ENCODE data around the gene SCAF1. TPM values are rescaled to one million over a fixed set of nuclear protein-coding genes. Genes with fewer than 3 reads are reported as not detected.

Gene SCAF1
- total RNA-seq, 1 donor from 2014 or later, result 105 TPM

DNA sequence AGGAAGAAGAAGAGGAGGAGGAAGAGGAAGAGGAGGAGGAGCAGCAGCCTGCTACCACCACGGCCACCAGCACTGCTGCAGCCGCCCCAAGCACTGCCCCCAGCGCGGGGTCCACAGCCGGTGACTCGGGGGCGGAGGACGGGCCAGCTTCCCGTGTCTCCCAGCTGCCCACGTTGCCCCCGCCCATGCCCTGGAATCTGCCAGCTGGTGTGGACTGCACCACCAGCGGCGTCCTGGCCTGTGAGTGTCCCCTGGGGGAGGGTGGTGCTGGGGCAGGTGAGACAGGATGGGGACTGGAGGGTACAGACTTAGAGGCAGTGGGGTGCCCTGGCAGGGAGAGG is 11.4 kb downstream of the SCAF1 start:
- no peak overlapping the region for H3K4me2 ChIP-seq (ENCODE audit: low read length)
- no peaks in the 10 kb centered on the region for H3K9me3 ChIP-seq (ENCODE audit: insufficient read depth, low read depth, low read length)
- Mint-ChIP-seq H3K36me3 (ENCODE audit: low read depth, unreplicated experiment) (peaks cover 11% of the 10 kb centered on the region), H3K27me3 (ENCODE audit: low read depth, unreplicated experiment) (no peaks in the 10 kb centered on the region), H3K27ac (ENCODE audit: unreplicated experiment) (no peak overlapping the region), H3K4me1 (ENCODE audit: low read depth, unreplicated experiment) (no peaks in the 10 kb centered on the region), H3K4me3 (ENCODE audit: unreplicated experiment) (no peak overlapping the region), H3K9me3 (ENCODE audit: unreplicated experiment) (no peaks in the 10 kb centered on the region)
- H3K79me2 ChIP-seq (ENCODE audit: insufficient read depth, low read length), result peaks cover 33% of the 10 kb centered on the region
- no peaks in the 10 kb centered on the region for H3K27me3 ChIP-seq (ENCODE audit: insufficient read depth, low read length)
- H4K20me1 ChIP-seq (ENCODE audit: insufficient read depth, low read length), result peaks cover 66% of the 10 kb centered on the region
- H3K9ac ChIP-seq (ENCODE audit: low read length), result no peak overlapping the region
- no peak overlapping the region for H2AFZ ChIP-seq (ENCODE audit: low read depth, low read length)
- H3K4me3 ChIP-seq (ENCODE audit: insufficient read depth, low read depth, low read length), result no peak overlapping the region
- DNase-seq (ENCODE audit: low read depth), result no peak
- no peaks in the 10 kb centered on the region for H3K4me1 ChIP-seq (ENCODE audit: insufficient read depth, low read length)
- no peak for TF ChIP-seq EZH2 (IDR thresholded peaks at IDR 0.05; ENCODE audit: insufficient read depth, low read length)
- TF ChIP-seq, protein P1, sequence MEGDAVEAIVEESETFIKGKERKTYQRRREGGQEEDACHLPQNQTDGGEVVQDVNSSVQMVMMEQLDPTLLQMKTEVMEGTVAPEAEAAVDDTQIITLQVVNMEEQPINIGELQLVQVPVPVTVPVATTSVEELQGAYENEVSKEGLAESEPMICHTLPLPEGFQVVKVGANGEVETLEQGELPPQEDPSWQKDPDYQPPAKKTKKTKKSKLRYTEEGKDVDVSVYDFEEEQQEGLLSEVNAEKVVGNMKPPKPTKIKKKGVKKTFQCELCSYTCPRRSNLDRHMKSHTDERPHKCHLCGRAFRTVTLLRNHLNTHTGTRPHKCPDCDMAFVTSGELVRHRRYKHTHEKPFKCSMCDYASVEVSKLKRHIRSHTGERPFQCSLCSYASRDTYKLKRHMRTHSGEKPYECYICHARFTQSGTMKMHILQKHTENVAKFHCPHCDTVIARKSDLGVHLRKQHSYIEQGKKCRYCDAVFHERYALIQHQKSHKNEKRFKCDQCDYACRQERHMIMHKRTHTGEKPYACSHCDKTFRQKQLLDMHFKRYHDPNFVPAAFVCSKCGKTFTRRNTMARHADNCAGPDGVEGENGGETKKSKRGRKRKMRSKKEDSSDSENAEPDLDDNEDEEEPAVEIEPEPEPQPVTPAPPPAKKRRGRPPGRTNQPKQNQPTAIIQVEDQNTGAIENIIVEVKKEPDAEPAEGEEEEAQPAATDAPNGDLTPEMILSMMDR (IDR thresholded peaks at IDR 0.05; ENCODE audit: insufficient read depth, low read depth, low read length), result no peak
- H3K36me3 ChIP-seq (ENCODE audit: insufficient read depth, low read length), result peaks cover 6% of the 10 kb centered on the region
- no peak for FAIRE-seq
- no peak overlapping the region for H3K27ac ChIP-seq (ENCODE audit: low read depth, low read length)

DNA sequence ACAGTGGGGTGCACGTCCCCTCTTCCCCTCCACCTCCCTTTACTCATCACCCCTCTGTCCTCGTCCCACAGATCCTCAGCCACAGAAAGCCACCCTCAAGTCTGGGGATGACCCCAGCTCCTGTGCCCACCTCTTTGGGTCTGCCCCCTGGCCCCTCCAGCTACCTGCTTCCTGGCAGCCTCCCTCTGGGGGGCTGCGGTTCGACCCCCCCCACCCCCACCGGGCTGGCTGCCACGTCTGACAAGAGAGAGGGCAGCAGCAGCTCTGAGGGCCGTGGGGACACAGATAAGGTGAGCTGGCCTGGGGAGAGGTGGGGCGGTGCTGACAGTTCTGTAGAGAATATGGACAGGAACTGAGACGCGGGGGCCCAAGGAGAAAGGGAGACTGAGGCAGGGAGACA is 12.6 kb downstream of the SCAF1 start:
- FAIRE-seq (no peak), DNase-seq (ENCODE audit: low read depth) (no peak)
- Histone ChIP-seq H3K36me3 (ENCODE audit: insufficient read depth, low read length) (peaks cover 12% of the 10 kb centered on the region), H3K4me3 (ENCODE audit: insufficient read depth, low read depth, low read length) (no peak overlapping the region), H3K27ac (ENCODE audit: low read depth, low read length) (no peak overlapping the region), H3K9ac (ENCODE audit: low read length) (no peak overlapping the region), H3K27me3 (ENCODE audit: insufficient read depth, low read length) (no peaks in the 10 kb centered on the region), H3K9me3 (ENCODE audit: insufficient read depth, low read depth, low read length) (no peaks in the 10 kb centered on the region), H2AFZ (ENCODE audit: low read depth, low read length) (no peak overlapping the region), H3K4me1 (ENCODE audit: insufficient read depth, low read length) (no peaks in the 10 kb centered on the region), H3K4me2 (ENCODE audit: low read length) (no peak overlapping the region), H4K20me1 (ENCODE audit: insufficient read depth, low read length) (peaks cover 67% of the 10 kb centered on the region), H3K79me2 (ENCODE audit: insufficient read depth, low read length) (peaks cover 27% of the 10 kb centered on the region)
- Mint-ChIP-seq H3K27ac (ENCODE audit: unreplicated experiment) (no peak overlapping the region), H3K27me3 (ENCODE audit: low read depth, unreplicated experiment) (no peaks in the 10 kb centered on the region), H3K4me1 (ENCODE audit: low read depth, unreplicated experiment) (no peaks in the 10 kb centered on the region), H3K4me3 (ENCODE audit: unreplicated experiment) (no peak overlapping the region), H3K9me3 (ENCODE audit: unreplicated experiment) (no peaks in the 10 kb centered on the region), H3K36me3 (ENCODE audit: low read depth, unreplicated experiment) (peaks cover 13% of the 10 kb centered on the region)
- TF ChIP-seq EZH2 (IDR thresholded peaks at IDR 0.05; ENCODE audit: insufficient read depth, low read length), result no peak
- TF ChIP-seq, protein P1 (IDR thresholded peaks at IDR 0.05; ENCODE audit: insufficient read depth, low read depth, low read length), result no peak

DNA sequence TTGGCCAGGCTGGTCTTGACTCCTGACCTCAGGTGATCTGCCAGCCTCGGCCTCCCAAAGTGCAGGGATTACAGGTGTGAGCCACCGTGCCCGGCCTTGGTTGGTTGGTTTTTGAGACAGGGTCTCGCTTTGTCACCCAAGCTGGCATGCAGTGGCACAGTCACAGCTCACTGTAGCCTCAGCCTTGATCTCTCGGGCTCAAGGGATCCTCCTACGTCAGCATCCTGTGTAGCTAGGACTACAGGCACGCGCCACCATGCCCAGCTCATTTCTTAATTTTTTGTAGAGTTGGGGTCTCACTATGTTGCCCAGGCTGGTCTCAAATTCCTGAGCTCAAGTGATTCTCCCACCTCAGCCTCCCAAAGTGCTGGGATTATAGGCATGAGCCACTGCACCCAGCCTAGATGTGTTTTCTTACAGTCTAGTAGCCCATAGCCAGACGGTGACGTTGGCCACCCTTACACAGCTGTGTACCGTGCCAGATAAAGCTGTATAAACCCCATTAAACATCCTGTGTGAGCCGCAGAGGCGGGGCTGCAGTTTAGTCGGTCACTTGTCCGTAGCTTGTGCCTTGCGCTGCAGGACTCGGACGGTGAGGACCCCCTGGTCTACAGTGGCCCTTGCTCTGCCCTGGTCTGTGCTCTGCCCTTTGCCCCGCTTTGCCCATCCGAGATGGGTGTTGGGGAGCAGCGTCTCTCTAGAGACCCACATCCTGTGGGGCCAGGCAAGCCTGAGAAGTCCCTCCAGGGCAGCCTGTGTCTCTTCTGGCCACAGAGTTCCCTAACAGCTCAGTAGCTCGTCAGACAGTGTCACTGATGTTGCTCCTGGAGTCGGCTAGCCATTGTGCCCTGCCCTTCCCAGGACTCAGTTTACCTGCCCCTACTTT is 13.8 kb downstream of the SCAF1 start:
- no peak overlapping the region for H3K4me3 Mint-ChIP-seq (ENCODE audit: unreplicated experiment)
- no peak overlapping the region for H2AFZ ChIP-seq (ENCODE audit: low read depth, low read length)
- no peaks in the 10 kb centered on the region for H3K4me1 Mint-ChIP-seq (ENCODE audit: low read depth, unreplicated experiment)
- H3K36me3 ChIP-seq (ENCODE audit: insufficient read depth, low read length), result peaks cover 17% of the 10 kb centered on the region
- no peaks in the 10 kb centered on the region for H3K27me3 Mint-ChIP-seq (ENCODE audit: low read depth, unreplicated experiment)
- peaks cover 4% of the 10 kb centered on the region for H3K9me3 ChIP-seq (ENCODE audit: insufficient read depth, low read depth, low read length)
- FAIRE-seq (no peak), DNase-seq (ENCODE audit: low read depth) (no peak)
- H3K4me1 ChIP-seq (ENCODE audit: insufficient read depth, low read length), result no peaks in the 10 kb centered on the region
- peaks cover 17% of the 10 kb centered on the region for H3K79me2 ChIP-seq (ENCODE audit: insufficient read depth, low read length)
- H3K9me3 Mint-ChIP-seq (ENCODE audit: unreplicated experiment), result no peaks in the 10 kb centered on the region
- H3K27ac ChIP-seq (ENCODE audit: low read depth, low read length), result no peak overlapping the region
- no peak overlapping the region for H3K27ac Mint-ChIP-seq (ENCODE audit: unreplicated experiment)
- H4K20me1 ChIP-seq (ENCODE audit: insufficient read depth, low read length), result peaks cover 63% of the 10 kb centered on the region
- TF ChIP-seq, protein P1 (IDR thresholded peaks at IDR 0.05; ENCODE audit: insufficient read depth, low read depth, low read length), result no peak
- no peak for TF ChIP-seq EZH2 (IDR thresholded peaks at IDR 0.05; ENCODE audit: insufficient read depth, low read length)
- no peaks in the 10 kb centered on the region for H3K27me3 ChIP-seq (ENCODE audit: insufficient read depth, low read length)
- no peak overlapping the region for H3K4me3 ChIP-seq (ENCODE audit: insufficient read depth, low read depth, low read length)
- H3K4me2 ChIP-seq (ENCODE audit: low read length), result no peak overlapping the region
- peaks cover 19% of the 10 kb centered on the region for H3K36me3 Mint-ChIP-seq (ENCODE audit: low read depth, unreplicated experiment)
- H3K9ac ChIP-seq (ENCODE audit: low read length), result no peak overlapping the region

Data from astrocyte (in vitro differentiated cells and primary cell).